ENCODE measurements around the gene ZNF197.
"Not testable (repeated sequence)": the region's sequence is repeated elsewhere in the genome, so short reads cannot be mapped to it uniquely, and the experiment has no call there.

The ZNF197 gene

GRCh38 chr3:44666346-44666745, 41.5 kb downstream of the ZNF197 start:
- no peak for DNase-seq

- DNase-seq: no peak
Observed at GRCh38 chr3:44669760-44670159, 44.9 kb downstream of the ZNF197 start.

- not testable (repeated sequence) for DNase-seq
Observed at GRCh38 chr3:44673466-44673865, 48.6 kb downstream of the ZNF197 start.

DNA sequence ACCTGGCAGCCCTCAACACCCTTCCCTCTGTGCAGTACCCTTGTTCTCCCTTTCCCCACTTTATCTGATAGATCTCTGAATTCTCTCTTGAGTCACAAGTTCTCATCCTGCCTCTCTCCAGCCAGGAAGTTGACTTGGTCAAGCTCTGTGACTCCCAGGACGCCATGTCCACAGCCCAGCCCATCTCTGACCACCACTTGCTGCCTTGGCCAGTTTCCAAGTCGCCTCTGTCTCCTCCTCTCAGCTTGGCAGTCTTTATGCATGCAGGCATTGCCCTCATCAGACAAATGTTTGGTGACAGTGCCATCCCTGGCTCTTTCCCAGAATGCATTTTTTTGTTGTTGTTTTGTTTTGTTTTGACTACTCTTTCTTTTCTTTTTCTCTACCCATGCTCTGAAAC, 49.4 kb downstream of the ZNF197 start:
- DNase-seq: no peak

- DNase-seq: no peak
Observed at GRCh38 chr3:44678480-44679116, 53.8 kb downstream of the ZNF197 start.

DNA sequence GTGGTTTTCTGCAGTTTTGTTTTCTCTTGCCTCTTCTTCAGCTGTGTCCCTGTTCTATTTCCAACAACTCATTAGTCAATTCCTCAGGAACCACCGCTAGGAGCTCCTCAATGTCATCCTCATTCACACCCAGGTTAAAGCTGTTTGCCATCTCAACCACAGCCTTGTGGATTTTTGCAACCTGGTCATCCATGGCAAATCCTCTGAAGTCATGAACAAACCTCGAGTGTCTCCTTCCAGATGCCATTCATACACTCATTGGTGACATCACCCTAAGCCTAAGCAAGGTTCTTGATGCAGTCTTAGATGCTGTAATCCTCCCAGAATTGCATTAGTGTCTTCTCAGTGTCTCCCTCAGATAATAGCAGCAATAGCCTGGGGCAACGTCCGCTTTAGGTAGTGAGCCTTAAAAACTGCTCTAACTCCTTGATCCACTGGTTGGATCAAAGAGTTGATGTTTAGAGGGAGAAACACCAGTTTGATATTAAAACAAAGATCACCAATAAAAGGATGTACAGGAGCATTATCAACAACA, 56.2 kb downstream of the ZNF197 start:
- no peak for DNase-seq

GRCh38 chr3:44682182-44682896, 57.5 kb downstream of the ZNF197 start:
- no peak for DNase-seq

GRCh38 chr3:44685128-44685800, 60.4 kb downstream of the ZNF197 start:
- DNase-seq: peak; percentile 26

DNA sequence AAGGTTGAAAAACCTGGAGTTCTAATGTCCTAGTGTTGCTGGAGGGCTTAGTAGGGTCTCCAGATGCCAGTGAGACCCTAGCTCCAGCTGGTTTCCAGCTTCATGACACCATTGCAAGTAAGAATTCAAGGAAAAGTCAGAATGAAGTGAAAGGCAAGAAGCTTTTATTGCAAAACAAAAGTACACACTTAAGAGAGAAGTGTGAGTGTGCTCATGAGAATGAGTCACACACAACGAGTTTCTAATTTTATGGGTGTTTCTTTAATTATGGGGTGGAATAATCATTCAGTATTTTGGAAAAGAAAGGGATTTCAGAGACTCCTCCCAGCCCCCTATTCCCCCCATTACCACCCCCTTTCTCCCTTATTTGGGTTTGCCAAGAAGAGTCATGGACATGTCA, 63.1 kb downstream of the ZNF197 start:
- DNase-seq: no peak

All from activated CD4-positive, alpha-beta T cell treated with anti-CD3 and anti-CD28 coated beads, Interleukin-10, Interleukin-2, amounts not matched to agents 100 ng/mL and 50 ng/mL, durations not matched to agents 16 hours and 8 hours (primary cell).